SK-N-MC (cell line): ENCODE results near the gene FAM110A.

Source experiments
- EZH2 ChIP-seq: fragments of 200-600 bp; sonication (generic); IDR thresholded peaks from one replicate; pipeline ENCODE4 v1.6.1; 2017; ENCODE audit warnings: antibody characterized with exemption
- POLR2AphosphoS5 ChIP-seq: IDR thresholded peaks from 2 replicates; pipeline ENCODE4 v1.6.1; 2012; ENCODE audit warnings: mild to moderate bottlenecking, low read depth, low read length, borderline replicate concordance

DNA sequence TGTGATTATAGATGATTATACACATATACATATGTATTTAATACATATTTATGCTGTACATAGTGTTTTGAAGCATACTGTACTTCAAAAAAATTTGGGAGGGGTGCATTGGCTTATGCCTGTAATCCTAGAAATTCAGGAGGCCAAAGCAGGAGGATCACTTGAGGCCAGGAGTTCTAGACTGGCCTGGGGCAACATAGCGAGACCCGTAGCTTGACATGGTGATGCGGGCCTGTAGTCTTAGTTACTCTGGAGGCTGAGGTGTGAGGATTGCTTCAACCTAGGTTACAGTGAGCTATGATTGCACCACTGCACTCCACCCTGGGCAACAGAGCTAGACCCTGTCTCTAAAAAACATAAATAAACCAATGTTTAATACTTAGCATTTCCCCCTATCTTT, 1.6 kb upstream of the FAM110A start:
- no peak for TF ChIP-seq POLR2AphosphoS5
- no peak for TF ChIP-seq EZH2
